Measurements from ENCODE around the gene IRF2BP2. TPM values are rescaled to one million over a fixed set of nuclear protein-coding genes. Genes with fewer than 3 reads are reported as not detected.

The IRF2BP2 gene
- total and polyA plus RNA-seq, 4 donors = 49.3 to 197 (median 110) TPM

- no peak for ATAC-seq (ENCODE audit: insufficient read depth, low FRiP score)
- Histone ChIP-seq H3K27me3 (ENCODE audit: control insufficient read depth in 3 of 3, insufficient read depth in 3 of 3, low read length in 2 of 3) (no peaks in the 10 kb centered on the region), H3K9ac (ENCODE audit: insufficient read depth in 1 of 2, low read length in 2 of 2) (peak overlapping the region in 1 of 2 donors; percentile 4), H3K9me3 (ENCODE audit: control insufficient read depth in 4 of 4, insufficient read depth in 3 of 4, low read length in 3 of 4) (no peaks in the 10 kb centered on the region), H3K4me3 (no peak overlapping the region), H3K36me3 (ENCODE audit: control insufficient read depth in 4 of 4, insufficient read depth in 4 of 4, low read length in 4 of 4) (no peaks in the 10 kb centered on the region), H3K27ac (ENCODE audit: low read depth in 1 of 2, low read length in 1 of 2) (peak overlapping the region in 1 of 2 donors; percentile 35), H3K4me1 (ENCODE audit: control insufficient read depth in 5 of 5, insufficient read depth in 5 of 5, low read length in 5 of 5) (peaks cover 4 to 45% (median 23%) of the 10 kb centered on the region in 5 donors)
- DNase-seq = peak in 1 of 3 donors; percentile 26
- no peak for TF ChIP-seq CTCF (IDR thresholded peaks at IDR 0.05; ENCODE audit: control extremely low read depth, extremely low read depth)
- WGBS, 2 donors = 75 to 79% methylated on average over 6 of the region's 6 CpGs
Measured at GRCh38 chr1:234620272-234621126, 10.5 kb upstream of the IRF2BP2 start.

- Histone ChIP-seq H3K27me3 (ENCODE audit: control insufficient read depth in 3 of 3, insufficient read depth in 3 of 3, low read length in 2 of 3) (no peaks in the 10 kb centered on the region), H3K36me3 (ENCODE audit: control insufficient read depth in 4 of 4, insufficient read depth in 4 of 4, low read length in 4 of 4) (no peaks in the 10 kb centered on the region), H3K4me1 (ENCODE audit: control insufficient read depth in 5 of 5, insufficient read depth in 5 of 5, low read length in 5 of 5) (peaks cover 4 to 45% (median 26%) of the 10 kb centered on the region in 5 donors), H3K9ac (ENCODE audit: insufficient read depth in 1 of 2, low read length in 2 of 2) (peak overlapping the region in 1 of 2 donors; percentile 79), H3K9me3 (ENCODE audit: control insufficient read depth in 4 of 4, insufficient read depth in 3 of 4, low read length in 3 of 4) (no peaks in the 10 kb centered on the region), H3K4me3 (no peak overlapping the region), H3K27ac (ENCODE audit: low read depth in 1 of 2, low read length in 1 of 2) (no peak overlapping the region)
- ATAC-seq (ENCODE audit: insufficient read depth, low FRiP score) = peak; percentile 13
- TF ChIP-seq CTCF (IDR thresholded peaks at IDR 0.05; ENCODE audit: control extremely low read depth, extremely low read depth) = no peak
- peak in 2 of 3 donors; percentile 44 to 68 for DNase-seq
- 28 to 38% methylated on average over 6 of the region's 6 CpGs for WGBS, 2 donors
Measured at GRCh38 chr1:234619794-234620247, 9.8 kb upstream of the IRF2BP2 start.

GRCh38 chr1:234619071-234619480 is 9.1 kb upstream of the IRF2BP2 start:
- H3K27me3 ChIP-seq (ENCODE audit: control insufficient read depth in 3 of 3, insufficient read depth in 3 of 3, low read length in 2 of 3) = no peaks in the 10 kb centered on the region
- no peak overlapping the region for H3K4me3 ChIP-seq
- ATAC-seq (ENCODE audit: insufficient read depth, low FRiP score) (no peak), DNase-seq (no peak)
- H3K9me3 ChIP-seq (ENCODE audit: control insufficient read depth in 4 of 4, insufficient read depth in 3 of 4, low read length in 3 of 4) = no peaks in the 10 kb centered on the region
- H3K4me1 ChIP-seq (ENCODE audit: control insufficient read depth in 5 of 5, insufficient read depth in 5 of 5, low read length in 5 of 5) = peaks cover 4 to 48% (median 29%) of the 10 kb centered on the region in 5 donors
- peak overlapping the region in 1 of 2 donors; percentile 74 for H3K27ac ChIP-seq (ENCODE audit: low read depth in 1 of 2, low read length in 1 of 2)
- no peak for TF ChIP-seq CTCF (IDR thresholded peaks at IDR 0.05; ENCODE audit: control extremely low read depth, extremely low read depth)
- H3K9ac ChIP-seq (ENCODE audit: insufficient read depth in 1 of 2, low read length in 2 of 2) = peak overlapping the region in 1 of 2 donors; percentile 53
- H3K36me3 ChIP-seq (ENCODE audit: control insufficient read depth in 4 of 4, insufficient read depth in 4 of 4, low read length in 4 of 4) = no peaks in the 10 kb centered on the region
- 54 to 59% methylated on average over 3 of the region's 3 CpGs for WGBS, 2 donors
